HG03025 (cell line): ENCODE measurements around the gene TMEM141.
A peak's percentile ranks its signal among the peaks of the same experiment; 100 is the strongest.

Experiments used
- ATAC-seq: cut with Tn5 transposase; IDR thresholded peaks from one replicate; pipeline ENCODE4 v1.9.1; 2021; ENCODE audit warnings: mild to moderate bottlenecking, moderate library complexity; ENCODE audit not compliant: unreplicated experiment, low FRiP score

The TMEM141 gene

DNA sequence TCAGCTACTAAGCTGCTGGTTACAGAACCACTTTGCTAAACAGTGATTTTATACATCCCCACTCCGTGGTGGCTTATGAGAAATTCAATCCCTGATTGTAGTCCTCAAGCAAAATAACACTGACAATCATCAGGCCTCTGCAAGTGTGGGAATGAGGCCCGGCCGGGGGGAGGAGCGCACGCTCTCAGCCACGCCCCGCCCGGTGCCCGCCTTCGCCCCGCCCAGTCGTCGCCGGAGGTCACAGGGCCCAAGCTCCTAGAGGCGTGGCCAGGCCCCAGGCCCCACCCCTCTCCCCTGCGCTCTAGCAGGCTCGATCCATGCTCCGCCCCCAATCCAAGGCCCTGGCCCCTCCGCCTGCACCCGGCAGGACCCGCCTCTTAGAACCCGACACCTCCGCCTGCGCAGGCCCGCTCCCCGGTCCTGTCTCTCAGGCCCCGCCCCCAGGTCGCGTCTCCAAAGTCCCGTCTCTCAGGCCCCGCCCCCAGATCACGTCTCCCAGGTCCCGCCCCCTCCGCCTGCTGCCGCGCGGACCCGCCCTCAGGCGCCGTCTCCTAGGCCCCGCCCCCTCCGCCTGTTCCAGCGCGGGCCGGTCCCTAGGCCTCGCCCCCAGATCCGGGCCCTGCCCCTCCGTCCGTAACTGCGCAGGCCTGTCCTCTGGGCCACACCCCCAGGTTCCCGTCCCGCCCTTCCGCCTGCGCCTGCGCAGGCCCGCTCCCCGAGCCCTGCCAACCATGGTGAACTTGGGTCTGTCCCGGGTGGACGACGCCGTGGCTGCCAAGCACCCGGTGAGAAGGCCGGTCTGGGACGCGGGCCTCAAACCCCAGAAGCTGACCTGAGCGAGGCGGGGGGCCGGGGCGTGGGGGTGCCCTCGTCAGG, at the start of gene TMEM141:
Gene TMEM141 (plus strand): TSS at position 705 of the 876 bp plus-strand sequence. CDS start 27 bp downstream, at position 732.
- ATAC-seq: peak; percentile 87

DNA sequence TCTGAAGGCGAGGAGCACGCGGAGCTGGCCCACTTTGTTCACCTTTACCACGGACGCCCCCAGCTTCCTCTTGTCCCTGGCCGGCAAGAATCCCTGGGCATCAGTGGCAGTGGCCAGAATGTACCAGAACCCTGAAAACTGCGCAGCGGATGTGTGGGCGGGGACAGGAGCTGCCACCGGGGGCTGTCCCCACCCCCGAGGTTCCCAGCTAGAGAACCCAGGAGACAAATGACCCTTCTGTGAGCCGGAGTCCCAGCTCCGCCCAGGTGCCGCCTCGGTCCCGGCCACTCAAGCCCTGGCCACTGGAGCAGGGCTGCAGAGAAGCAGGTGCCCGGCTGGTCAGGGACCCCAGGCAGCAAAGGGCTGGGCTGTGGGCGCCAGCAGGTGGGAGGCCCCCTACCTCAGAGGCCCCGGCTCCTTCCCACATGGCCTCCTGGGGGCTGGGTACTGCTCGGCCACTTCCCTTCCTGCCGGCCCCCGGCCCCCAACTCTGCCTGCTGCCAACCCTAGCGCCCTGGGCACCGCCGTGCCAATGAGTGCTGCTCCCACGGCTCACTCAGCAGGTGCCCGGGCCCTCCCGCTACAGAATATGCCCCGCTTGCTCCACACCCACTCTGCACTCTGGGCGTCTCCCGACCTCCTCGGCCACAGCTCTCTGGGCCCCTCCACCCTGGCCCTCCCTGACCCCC, 49.1 kb upstream of the TMEM141 start:
- no peak for ATAC-seq

DNA sequence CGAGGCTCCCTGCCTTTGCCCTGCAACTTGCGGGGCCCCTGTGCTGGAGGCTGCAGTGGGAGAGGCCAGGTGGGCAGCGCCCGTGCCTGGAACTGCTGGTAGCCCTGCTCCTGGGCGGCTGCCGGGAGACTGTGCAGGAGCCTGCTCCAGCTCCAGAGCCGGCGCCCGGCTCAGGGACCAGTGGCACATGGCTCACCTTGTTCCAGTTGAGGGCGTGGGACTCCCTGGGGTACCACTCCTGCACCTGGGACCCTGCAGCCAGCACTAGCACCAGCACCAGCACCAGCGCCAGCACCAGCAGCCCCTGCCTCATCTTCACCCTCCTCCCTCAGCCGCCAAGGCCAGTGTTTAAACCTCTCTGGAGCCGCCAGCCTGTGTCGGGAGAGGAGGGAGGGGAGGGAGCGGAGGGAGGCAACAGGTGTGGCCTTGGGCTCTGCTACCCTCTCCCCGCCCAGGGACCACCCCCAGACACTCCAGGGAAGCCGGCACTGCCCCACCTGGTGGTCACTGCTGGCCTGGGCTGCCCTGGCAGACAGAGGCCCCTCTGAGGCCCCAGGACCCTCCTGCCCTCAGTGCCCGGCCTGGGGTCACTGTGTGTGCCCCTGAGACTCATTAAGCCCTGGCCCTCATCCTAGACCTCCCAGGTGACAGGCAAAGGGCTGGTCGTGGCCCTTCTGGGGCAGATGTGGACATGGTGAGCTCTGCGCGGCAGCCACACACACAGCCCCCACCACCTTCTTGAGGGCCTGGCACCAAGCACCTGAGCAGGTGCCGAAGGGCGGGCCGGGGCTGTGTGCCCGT, 48.4 kb upstream of the TMEM141 start, which contains the start of gene LCN10:
Gene LCN10 (minus strand): TSS at position 350 of the 801 bp plus-strand sequence. CDS start 37 bp downstream, at position 313.
- no peak for ATAC-seq

DNA sequence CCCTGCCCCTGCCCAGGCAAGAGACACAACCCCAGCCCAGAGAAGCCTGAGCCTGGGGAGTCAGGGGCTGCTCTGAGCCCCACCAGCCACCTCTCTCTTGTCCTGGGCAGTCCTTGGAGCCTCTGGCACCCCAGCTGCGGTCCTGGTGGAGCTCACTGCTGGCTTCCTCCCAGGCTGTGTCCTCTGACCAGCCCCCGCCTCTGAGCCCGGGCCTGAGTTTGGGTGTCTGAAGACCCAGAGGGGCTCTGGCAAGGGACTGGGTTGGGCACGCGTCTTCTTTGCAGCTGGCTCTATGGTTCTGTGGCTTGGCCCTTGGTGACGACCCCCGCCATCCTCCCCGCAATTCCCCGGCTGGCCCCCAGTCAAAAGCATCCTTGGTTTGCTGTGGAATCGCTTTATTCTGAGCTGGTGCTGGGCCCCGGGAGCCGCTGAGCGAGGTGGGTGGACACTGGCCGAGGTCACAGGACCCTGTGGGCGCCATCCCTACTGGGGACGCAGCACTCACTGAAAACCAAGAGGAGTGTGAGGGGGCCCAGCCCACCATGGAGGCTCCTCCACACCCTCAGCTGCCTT, 47.4 kb upstream of the TMEM141 start:
- no peak for ATAC-seq

DNA sequence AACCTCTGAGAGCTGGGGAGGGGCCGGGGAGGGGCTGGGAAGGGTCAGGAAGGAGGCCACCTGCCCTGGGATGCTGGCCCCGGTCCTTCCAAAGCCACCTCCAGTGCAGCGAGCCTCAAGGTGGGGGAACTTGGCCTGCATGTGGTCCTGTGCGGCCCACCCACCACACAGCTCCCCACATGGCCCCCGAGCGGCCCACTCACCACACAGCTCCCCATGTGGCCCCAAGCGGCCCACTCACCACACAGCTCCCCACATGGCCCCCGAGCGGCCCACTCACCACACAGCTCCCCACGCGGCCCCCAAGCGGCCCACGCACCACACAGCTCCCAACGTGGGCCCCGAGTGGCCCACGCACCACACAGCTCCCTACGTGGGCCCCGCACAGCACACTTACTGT, 46.4 kb upstream of the TMEM141 start:
- ATAC-seq: no peak

DNA sequence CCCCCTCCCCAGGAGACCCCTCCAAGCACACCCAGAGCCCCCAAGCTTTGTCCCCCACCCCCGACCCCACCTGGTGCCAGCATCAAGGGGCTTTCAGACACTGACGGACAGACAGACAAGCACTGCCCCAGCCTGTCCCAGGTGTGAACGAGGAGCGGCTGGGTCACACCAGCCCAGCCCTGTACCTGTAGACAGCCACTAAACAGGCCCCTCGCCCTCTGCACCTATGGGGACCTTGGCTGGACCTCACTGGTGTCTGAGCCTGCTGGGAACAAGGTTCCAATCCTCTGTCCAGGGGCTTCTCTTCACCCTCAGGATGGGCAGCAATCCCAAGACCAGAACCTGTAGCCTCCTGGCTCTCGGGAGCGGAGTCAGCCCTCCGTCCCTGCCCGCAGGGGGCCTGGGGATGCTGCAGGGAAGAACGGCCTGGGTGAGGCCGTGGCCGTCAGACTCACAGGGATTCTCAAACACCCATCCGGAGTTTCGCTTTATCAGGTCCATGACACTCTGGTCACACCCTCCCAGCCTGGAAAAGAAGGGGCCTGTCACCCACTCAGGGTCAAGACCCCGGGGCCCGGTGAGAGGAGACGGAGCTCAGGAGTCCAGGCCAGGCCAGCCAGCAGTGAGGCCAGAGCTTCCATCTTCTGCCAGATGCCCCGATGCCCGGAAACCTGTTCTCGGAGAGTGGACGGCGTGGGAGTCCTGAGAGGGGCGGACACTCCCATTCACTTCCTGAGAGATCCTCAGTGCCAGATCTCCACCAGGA, 45.6 kb upstream of the TMEM141 start:
- ATAC-seq: no peak

GRCh38 chr9:136746155-136746490, 45.0 kb upstream of the TMEM141 start:
- no peak for ATAC-seq

- ATAC-seq: no peak
Measured at GRCh38 chr9:136746621-136747020, 44.5 kb upstream of the TMEM141 start.

DNA sequence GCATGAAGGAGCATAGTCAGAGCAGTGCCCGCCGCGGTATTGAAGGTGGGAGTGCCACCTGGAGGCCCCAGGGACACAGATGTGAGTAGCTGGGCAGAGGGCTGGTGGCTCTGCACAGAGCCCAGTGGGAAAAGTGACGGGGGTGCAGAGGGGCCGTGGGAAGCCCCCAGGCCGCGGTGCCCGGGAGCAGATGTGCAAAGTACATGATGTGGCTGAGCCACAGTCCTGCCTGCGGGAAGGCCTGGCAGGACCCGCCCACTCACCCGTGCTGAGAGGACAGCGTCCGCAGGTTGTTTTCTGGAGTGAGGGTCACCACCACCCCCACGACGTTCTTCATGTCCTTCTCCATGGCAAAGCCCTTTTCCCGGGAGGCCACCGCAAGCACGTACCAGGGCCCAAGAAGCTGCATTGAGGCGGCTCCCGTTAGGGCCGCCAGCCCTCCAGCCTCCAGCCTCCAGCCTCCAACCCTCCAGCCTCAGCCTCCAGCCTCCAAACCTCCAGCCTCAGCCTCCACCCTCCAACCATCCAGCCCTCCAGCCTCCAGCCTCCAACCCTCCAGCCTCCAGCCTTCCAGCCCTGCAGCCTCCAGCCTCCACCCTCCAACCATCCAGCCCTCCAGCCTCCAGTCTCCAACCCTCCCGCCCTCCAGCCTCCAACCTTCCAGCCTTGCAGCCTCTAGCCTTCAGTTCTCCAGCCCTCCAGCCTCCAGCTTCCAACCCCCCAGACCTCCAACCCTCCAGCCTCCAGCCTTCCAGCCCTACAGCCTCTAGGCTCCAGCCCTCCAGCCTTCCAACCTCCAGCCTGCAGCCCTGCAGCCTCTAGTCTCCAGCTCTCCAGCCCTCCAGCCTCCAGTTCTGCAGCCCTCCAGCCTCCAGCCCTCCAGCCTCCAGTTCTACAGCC, 43.7 kb upstream of the TMEM141 start:
- no peak for ATAC-seq

DNA sequence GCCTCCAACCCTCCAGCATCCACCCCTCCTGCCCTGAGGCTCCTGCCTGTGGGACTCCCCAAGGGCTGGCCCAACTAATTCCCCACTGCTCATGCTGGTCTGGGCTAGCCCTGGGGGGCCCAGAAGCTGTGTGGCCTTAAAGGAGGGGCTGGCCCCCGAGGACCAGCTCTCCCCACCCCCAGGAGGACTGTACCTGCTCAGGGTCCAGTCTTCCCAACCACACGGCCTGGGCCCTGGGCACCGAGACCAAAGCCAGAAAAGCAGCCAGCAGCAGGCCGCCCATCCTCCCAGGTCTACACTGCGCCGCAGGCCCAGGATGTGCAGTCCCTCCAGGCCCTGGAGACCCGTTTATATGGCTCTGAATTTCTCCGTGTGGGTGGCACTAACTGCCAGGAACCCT, 42.9 kb upstream of the TMEM141 start, which contains the start of gene LCN6:
Gene LCN6 (minus strand): TSS at position 325 of the 400 bp plus-strand sequence. CDS start 42 bp downstream, at position 283.
- ATAC-seq: no peak

DNA sequence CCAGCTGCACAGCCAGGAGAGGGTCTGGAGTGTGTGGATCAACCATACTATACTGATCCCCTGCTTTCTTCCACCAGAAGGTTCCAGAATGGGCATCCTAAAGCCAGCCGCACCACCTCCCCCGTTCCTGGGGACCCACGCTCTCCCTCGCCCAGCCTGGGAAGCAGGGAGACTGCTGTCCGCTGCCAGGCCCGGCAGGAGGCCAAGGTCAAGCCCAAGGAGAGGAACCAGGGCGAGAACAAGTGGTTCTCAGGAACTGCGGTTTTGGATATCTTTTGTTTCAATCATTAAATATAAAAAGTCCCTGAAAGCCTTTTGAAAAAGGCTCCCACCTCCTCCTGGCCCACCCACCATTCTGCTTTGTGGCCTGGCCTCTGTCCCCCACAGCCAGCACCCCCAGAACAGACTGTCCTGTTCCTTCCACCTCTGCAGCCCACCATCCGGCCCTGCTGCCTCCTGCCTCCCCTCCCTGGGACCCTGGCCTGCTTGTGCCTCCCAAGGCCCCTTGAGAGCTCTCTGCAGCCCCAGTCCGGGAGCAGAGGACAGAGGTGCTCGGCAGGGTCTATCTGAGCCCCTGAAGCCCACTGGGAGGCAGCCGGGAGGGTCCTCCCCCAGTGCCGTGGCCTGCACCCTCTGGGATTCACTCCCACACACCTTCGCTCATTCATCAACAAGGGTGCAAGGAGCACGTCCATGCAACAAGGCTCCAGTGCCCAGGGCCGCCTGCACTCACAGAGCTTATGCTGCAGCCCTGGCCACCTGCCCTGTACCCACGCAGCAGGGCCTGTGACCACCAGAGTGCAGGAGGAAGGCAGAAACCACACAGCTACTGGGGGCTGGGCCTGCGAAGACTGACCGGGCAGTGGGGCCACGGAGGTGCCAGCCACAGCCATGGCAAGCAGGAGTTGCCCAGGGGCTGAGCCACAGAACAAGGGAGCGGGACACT, 42.2 kb upstream of the TMEM141 start:
- no peak for ATAC-seq

DNA sequence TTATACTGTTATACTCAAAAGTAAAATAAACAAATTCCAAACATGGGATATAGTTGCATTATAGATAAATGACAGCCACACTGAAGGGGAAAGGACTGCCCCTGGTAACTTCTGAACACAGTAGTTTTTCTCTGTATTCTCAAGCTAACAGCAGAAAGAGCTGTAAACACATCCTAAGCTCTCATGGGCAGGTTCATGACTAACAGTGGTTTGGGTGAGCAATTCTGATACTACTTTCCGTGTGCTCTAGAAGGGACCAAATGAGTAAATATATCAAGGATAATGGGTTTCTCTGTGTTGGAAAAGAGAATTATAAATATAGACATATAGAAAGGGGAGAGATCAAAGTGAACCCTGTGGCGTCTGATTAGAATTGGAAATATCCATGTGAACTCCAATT, 40.6 kb upstream of the TMEM141 start:
- no peak for ATAC-seq

DNA sequence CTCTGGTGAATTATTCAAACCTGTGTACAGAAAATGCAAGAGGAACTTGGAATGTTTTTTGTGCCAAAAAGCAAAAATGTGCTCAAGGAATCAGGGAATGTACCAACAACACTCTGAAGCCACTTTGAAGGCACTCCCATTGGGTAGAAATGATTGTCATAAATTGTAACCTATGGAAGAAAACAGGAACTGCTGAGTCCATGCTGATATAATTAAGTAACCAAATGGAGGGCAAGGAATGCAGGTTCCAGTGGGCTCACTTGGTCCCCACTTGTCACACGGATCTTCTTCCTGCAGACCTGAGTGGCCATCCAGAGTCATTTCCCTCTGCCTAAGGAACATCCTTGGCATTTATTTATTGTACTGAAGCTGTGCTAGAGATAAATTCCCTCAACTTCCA, 39.9 kb upstream of the TMEM141 start:
- no peak for ATAC-seq

DNA sequence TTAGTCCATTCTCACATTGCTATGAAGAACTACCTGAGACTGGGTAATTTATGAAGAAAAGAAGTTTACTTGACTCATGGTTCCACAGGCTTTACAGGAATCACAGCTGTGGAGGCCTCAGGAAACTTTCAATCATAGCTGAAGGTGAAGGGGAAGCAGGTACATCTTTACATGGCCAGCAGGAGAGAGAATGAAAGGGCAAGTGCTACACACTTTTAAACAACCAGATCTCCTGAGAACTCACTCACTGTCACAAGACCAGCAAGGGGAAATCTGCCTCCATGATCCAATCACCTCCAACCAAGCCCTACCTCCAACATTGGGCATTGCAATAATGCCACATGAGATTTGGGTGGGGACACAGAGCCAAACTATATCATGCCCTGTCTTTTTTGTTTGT, 39.3 kb upstream of the TMEM141 start:
- no peak for ATAC-seq

- ATAC-seq: no peak
Measured at GRCh38 chr9:136753371-136754058, 37.6 kb upstream of the TMEM141 start.

DNA sequence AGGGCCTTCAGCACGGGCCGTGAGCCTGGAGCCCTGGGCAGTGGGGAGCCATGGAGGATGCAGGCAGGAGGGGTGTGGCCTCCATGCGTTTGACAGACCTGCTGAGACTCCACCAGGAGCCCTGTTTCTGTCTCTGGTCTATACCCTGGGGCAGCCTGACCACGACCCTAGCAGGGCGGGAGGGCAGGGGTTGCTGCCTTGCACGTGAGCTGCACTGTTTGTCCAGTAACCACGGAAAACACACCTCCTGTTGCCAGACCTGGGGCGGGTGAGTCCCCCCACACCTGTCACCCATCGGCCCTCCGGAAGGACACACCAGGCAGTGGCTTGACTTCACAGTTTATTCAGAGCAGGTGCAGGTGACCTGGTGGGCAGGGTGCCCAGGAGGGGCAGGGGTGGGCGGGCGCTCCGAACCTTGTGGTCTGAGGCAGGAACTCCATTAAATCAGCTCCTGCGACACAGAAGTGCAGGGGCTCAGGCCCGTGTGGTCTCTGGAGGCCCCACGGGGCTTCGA, 37.0 kb upstream of the TMEM141 start:
- no peak for ATAC-seq
